ENCODE data around the gene CRIP1.
A peak's percentile ranks its signal among the peaks of the same experiment; 100 is the strongest.

CRIP1 gene

DNA sequence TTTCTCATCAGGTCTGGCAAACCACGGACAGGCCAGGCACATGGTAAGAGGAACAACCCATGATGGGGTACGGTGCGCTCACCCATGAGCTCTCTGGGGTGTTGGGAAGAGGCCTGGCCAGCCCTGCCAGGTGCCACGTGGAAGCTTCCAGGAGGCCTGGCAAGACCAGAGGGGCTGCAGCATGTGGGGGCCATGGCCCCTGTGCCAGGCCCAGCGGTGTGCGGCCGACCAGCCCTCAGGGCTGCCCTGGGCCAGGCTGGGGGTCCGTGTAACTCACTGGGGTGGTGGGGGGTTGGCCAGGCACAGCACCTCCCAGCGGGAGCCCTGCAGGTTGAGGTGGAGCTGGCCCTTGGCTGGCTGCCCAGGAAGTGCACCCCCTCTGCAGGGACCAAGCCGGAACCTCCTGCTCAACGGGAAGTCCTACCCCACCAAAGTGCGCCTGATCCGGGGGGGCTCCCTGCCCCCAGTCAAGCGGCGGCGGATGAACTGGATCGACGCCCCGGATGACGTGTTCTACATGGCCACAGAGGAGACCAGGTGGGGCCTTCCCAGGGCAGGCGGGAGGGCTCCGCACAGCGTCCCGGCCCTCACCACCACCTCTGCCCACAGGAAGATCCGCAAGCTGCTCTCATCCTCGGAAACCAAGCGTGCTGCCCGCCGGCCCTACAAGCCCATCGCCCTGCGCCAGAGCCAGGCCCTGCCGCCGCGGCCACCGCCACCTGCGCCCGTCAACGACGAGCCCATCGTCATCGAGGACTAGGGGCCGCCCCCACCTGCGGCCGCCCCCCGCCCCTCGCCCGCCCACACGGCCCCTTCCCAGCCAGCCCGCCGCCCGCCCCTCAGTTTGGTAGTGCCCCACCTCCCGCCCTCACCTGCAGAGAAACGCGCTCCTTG lies 17.0 kb upstream of the CRIP1 start:
- no peaks in the 10 kb centered on the region for H3K27me3 ChIP-seq (ENCODE audit: insufficient read depth, low read length)
- H3K4me3 ChIP-seq (ENCODE audit: low read length), result no peak overlapping the region
- H3K36me3 ChIP-seq (ENCODE audit: insufficient read depth, low read length), result peaks cover 31% of the 10 kb centered on the region
- no peak overlapping the region for H2AFZ ChIP-seq (ENCODE audit: low read depth, low read length)
- H3K4me1 ChIP-seq (ENCODE audit: insufficient read depth, low read length), result peaks cover 36% of the 10 kb centered on the region
- no peaks in the 10 kb centered on the region for H3K9me3 ChIP-seq (ENCODE audit: low read length)

DNA sequence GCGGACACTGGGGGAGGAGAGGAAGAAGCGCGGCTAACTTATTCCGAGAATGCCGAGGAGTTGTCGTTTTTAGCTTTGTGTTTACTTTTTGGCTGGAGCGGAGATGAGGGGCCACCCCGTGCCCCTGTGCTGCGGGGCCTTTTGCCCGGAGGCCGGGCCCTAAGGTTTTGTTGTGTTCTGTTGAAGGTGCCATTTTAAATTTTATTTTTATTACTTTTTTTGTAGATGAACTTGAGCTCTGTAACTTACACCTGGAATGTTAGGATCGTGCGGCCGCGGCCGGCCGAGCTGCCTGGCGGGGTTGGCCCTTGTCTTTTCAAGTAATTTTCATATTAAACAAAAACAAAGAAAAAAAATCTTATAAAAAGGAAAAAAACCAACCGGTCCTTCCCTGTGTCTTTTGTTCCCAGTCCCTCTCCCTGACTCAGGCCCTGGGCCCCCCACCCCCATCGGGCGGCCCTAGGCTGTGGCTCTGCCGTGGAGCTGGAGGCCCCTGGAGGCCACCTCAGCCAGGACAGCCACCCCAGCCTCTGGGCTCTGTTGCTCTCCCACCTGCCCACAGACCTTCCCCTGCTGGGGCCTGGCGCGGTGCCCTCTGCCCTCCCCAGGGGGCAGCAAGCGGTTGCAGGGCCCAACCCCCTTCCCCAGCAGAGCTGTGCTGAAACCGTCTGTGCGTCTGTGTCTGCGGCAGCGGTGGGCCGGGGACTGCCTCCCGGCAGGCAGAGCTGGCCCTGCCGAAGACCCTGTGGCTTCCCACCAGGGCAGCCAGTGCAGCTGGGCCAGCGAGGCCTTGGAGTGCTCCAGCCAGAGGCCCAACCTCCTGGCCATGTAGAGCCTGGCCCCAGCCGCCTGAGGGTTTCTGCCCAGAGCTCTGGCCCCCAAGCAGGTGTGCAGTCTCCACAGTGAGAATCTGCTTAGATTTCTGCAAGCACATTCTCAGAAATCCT lies 16.1 kb upstream of the CRIP1 start:
- no peaks in the 10 kb centered on the region for H3K27me3 ChIP-seq (ENCODE audit: insufficient read depth, low read length)
- H3K4me3 ChIP-seq (ENCODE audit: low read length), result no peak overlapping the region
- no peak overlapping the region for H2AFZ ChIP-seq (ENCODE audit: low read depth, low read length)
- no peaks in the 10 kb centered on the region for H3K9me3 ChIP-seq (ENCODE audit: low read length)
- H3K36me3 ChIP-seq (ENCODE audit: insufficient read depth, low read length), result peaks cover 21% of the 10 kb centered on the region
- H3K4me1 ChIP-seq (ENCODE audit: insufficient read depth, low read length), result peaks cover 39% of the 10 kb centered on the region

DNA sequence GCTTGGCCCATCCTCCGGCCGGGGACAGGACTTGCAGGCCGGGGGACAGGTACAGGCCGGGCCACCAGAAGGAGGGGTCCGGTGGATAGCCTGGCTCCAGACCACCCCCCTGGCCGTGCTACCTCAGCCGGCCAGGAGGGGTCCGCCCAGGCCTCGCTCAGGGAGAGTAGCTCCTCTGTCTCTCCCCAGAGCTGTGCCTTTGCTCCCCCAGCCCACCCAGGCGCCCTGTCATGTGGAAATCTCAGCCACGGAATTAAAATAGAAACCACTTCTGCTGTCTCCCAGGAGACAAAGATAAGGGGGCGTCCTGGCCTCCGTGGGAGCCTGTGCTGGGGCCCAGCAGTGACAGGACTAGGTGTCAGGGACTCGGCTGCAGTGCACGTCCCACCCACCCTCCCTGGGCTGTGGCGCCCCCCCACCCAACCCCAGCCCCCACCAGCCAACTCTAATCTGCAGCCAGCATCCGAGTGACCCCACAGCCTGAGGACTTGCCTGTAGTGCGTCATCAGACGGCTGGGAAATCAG lies 15.3 kb upstream of the CRIP1 start:
- no peaks in the 10 kb centered on the region for H3K27me3 ChIP-seq (ENCODE audit: insufficient read depth, low read length)
- H3K4me3 ChIP-seq (ENCODE audit: low read length), result no peak overlapping the region
- no peaks in the 10 kb centered on the region for H3K9me3 ChIP-seq (ENCODE audit: low read length)
- no peak overlapping the region for H2AFZ ChIP-seq (ENCODE audit: low read depth, low read length)
- H3K36me3 ChIP-seq (ENCODE audit: insufficient read depth, low read length), result peaks cover 17% of the 10 kb centered on the region
- H3K4me1 ChIP-seq (ENCODE audit: insufficient read depth, low read length), result peaks cover 47% of the 10 kb centered on the region

DNA sequence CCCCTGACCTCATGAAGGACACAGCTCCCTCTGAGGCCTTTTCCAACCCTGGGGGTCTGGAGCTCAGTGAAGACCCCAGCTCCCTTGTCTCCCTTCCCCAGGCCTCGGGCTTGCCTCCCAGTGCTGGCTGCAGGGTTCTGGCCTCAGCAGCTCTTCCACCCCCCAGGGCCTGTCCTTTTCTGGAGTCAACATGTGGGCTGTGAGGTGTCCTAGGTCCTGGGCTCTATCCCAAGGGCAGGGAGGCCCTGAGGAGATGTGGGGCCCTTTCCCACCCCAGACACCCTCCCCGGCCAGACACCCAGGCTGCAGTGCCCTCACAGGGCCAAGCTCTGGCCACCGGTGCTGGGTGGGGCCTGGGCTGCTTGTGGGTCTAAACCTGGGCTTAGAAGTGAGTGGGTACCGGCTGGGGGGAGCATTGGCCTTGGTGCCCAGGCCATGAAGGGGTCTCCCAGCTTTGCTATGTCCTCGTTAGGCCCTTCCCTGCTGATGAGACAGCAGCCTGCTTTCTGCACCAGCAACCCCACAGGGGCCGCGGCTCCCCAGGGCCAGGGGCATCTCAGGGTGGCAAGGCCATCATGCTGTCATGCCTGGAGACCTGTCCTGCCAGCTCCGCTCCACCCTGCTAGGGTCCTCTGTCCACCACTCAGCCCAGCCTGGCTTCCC lies 14.7 kb upstream of the CRIP1 start:
- Histone ChIP-seq H3K9me3 (ENCODE audit: low read length) (no peaks in the 10 kb centered on the region), H3K36me3 (ENCODE audit: insufficient read depth, low read length) (peaks cover 12% of the 10 kb centered on the region), H2AFZ (ENCODE audit: low read depth, low read length) (no peak overlapping the region), H3K4me1 (ENCODE audit: insufficient read depth, low read length) (peaks cover 53% of the 10 kb centered on the region), H3K4me3 (ENCODE audit: low read length) (no peak overlapping the region), H3K27me3 (ENCODE audit: insufficient read depth, low read length) (no peaks in the 10 kb centered on the region)

DNA sequence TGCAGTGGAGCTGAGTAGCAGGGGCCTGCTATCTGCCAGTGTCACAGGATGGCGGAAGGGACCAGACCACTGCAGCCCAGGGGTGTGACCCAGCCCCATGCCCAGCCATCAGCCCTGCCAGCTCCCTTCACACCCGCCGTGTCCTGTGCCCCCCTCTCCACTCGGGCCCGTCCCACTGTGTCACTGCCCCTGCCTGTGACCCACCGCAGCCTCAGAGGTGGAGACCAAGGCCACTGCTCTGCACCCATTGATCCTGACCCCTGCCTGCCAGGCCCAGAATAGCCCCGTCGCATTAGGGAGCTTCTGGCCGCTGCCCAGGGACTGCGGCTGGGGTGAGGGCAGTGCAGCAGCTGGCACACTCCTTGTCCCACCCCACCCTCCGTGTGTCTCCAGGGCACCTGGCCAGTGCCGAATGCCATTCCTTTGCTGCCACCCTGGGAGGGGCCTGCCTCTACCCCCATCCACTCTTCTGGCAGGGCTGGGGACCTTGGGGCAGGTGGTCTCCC lies 14.1 kb upstream of the CRIP1 start:
- Histone ChIP-seq H3K36me3 (ENCODE audit: insufficient read depth, low read length) (peaks cover 7% of the 10 kb centered on the region), H3K9me3 (ENCODE audit: low read length) (no peaks in the 10 kb centered on the region), H3K4me1 (ENCODE audit: insufficient read depth, low read length) (peaks cover 58% of the 10 kb centered on the region), H3K27me3 (ENCODE audit: insufficient read depth, low read length) (no peaks in the 10 kb centered on the region), H2AFZ (ENCODE audit: low read depth, low read length) (no peak overlapping the region), H3K4me3 (ENCODE audit: low read length) (no peak overlapping the region)

DNA sequence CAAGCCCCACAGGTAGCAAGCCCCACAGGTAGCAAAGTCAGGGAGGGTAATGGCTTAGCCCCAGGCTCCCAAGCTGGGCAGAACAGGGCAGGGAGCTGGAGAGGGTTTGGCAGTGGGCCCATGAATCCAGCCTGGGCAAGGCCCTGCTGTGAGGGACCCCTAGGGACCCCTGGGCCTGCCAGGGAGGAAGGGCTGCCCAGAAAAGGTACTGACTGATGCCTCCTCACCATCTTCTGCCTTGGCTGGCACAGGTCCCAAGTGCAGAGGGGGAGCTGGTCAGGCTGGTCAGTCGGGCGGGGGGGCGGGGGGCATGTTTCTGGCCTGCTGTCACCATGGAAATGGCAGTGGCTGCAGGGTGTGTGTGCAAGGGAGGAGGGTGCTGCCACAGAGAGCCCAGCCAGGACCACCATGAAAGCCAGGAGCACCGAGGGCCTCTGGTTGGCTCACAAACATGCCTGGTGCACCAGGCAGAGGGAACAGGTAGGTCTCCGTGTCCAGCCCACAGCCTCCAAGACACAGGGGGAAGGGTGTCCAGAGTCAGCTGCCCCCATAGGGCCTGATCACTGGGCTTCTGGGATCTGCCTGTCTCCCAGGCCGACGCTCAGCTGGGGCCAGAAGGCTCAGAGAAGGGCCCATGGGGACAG lies 13.5 kb upstream of the CRIP1 start:
- Histone ChIP-seq H3K9me3 (ENCODE audit: low read length) (no peaks in the 10 kb centered on the region), H3K4me1 (ENCODE audit: insufficient read depth, low read length) (peaks cover 58% of the 10 kb centered on the region), H3K4me3 (ENCODE audit: low read length) (peak overlapping the region; percentile 30), H3K27me3 (ENCODE audit: insufficient read depth, low read length) (no peaks in the 10 kb centered on the region), H2AFZ (ENCODE audit: low read depth, low read length) (no peak overlapping the region), H3K36me3 (ENCODE audit: insufficient read depth, low read length) (peaks cover 6% of the 10 kb centered on the region)

DNA sequence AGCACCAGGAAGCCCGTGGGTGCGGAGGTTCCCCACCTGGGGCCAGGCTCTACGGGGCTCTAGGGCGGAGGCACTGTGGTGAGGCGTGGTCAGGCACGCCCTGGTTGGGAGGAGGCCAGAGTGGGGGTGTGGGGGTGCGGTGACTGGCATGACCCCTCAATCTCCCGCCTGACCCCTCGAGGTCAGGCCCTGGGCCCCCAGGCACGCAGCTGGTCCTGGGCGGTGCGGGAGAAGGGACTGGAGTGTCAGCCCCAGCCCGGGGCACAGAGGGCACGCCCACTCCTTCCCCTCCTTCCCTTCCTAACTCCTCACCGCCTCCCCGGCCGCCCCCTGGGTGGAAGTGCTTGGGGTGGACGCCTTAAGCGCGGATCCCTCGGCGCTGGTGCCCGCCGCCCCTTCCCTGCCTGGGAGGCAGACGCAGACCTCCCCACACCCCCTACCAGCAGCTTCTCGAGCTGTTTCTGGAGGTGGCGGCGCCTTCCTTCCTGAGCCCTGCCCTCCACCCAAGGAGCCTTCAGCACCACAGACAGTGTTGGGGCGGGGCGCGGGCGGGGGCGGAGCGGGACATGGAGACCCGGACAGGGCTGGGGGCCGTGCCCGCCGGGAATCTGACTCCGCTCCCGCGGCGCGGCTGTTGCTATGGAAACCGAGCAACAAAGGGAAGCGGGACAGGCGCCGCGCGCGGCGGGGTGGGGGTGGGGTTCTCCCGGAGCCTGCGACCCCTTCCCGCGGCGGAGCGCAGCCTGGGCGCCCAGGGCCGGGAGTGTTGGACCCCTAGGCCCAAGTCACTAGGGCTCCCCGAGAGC lies 12.8 kb upstream of the CRIP1 start:
- Histone ChIP-seq H3K4me3 (ENCODE audit: low read length) (peak overlapping the region; percentile 63), H3K4me1 (ENCODE audit: insufficient read depth, low read length) (peaks cover 58% of the 10 kb centered on the region), H3K36me3 (ENCODE audit: insufficient read depth, low read length) (peaks cover 3% of the 10 kb centered on the region), H3K27me3 (ENCODE audit: insufficient read depth, low read length) (no peaks in the 10 kb centered on the region), H3K9me3 (ENCODE audit: low read length) (no peaks in the 10 kb centered on the region), H2AFZ (ENCODE audit: low read depth, low read length) (no peak overlapping the region)

DNA sequence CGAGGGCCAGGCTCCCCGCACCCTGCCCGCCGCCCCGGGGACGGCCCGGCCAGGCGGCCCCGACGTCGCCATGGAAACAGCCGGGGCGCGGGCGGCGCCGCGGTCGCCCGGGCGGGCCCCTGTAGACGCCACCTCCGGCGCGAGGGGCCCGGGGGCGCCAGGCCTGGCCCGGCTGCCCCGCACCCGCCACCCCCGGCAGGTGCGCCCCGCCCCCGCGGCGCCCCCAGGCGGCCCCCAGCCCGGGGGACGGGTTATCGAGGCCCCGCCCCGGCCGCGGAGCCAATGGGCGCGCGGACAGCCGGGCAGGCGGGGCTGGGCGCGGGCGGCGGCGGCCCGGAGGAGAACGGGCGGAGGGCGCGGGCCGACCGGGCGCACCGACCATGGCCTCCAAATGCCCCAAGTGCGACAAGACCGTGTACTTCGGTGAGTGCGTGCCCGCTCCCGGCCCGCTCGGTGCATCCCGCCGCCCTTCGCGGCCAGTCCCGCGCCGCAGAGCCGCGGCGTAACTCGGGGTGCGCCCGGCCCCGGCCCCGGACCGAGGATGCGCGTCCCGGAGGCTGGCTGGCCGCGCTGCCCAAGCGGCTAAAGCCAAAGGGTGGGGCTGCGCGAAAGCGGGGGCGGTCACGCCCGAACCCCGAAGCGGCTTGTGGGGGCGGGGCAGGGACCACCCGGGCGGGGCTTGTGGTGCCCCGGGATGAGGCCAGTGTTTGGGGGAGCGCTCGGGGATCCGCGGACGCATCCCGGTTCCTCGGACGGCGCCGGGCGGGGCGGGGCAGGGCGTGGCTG lies 12.0 kb upstream of the CRIP1 start, which contains the start of gene CRIP2:
TSS of gene CRIP2 (plus strand) at position 339 of the 786 bp plus-strand sequence. CDS start at position 381, 42 bp downstream.
- H3K4me3 ChIP-seq (ENCODE audit: low read length), result peak within 1 kb of the TSS; percentile 63
- peak within 1 kb of the TSS; percentile 72 for H2AFZ ChIP-seq (ENCODE audit: low read depth, low read length)
- H3K36me3 ChIP-seq (ENCODE audit: insufficient read depth, low read length), result peaks cover 7% of the 10 kb centered on the region
- H3K9me3 ChIP-seq (ENCODE audit: low read length), result no peaks in the 10 kb centered on the region
- peaks cover 58% of the 10 kb centered on the region for H3K4me1 ChIP-seq (ENCODE audit: insufficient read depth, low read length)
- H3K27me3 ChIP-seq (ENCODE audit: insufficient read depth, low read length), result no peaks in the 10 kb centered on the region

DNA sequence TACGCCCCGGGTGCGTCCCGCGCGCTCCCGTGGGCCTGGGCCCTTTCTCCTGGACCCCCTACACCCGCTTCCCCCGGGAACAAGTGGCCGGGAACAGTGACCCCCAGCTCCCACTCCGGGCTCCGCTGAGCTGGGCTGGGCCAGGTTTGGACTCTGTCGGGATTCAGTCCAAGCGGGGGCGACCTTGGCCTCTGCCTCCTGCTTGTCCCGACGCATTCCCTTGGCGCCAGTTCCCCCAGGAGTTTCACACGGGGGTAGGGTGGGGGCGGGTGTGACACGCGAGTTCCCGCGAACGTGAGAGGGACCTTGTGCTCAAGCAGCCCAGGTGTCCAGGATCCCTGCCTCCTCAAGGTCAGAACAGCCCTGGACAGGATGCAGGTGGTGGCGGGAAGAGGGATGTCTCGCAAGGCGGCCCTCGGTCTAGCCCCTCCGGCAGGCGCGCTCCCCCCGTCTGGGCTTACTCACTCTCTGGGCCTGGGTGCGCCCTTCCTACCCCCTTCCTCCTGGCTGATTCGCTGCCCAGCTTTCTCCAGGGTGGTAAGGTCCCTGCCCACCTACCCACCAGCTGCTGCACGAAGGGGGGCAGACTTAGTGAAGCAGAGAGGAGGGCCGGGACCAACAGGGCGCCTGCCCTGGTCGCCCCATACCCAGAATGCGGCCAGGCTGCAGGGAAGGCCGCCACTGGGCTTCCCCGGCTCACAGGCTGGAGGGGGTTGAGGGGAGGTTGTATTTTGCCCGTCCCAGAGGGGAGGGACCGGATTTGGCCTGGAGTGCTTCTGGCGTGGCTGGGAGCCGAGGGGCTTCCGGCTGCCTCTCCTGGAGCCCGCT lies 11.2 kb upstream of the CRIP1 start:
- Histone ChIP-seq H3K4me1 (ENCODE audit: insufficient read depth, low read length) (peaks cover 57% of the 10 kb centered on the region), H3K9me3 (ENCODE audit: low read length) (no peaks in the 10 kb centered on the region), H3K27me3 (ENCODE audit: insufficient read depth, low read length) (no peaks in the 10 kb centered on the region), H2AFZ (ENCODE audit: low read depth, low read length) (peak overlapping the region; percentile 72), H3K36me3 (ENCODE audit: insufficient read depth, low read length) (peaks cover 9% of the 10 kb centered on the region), H3K4me3 (ENCODE audit: low read length) (peak overlapping the region; percentile 63)

DNA sequence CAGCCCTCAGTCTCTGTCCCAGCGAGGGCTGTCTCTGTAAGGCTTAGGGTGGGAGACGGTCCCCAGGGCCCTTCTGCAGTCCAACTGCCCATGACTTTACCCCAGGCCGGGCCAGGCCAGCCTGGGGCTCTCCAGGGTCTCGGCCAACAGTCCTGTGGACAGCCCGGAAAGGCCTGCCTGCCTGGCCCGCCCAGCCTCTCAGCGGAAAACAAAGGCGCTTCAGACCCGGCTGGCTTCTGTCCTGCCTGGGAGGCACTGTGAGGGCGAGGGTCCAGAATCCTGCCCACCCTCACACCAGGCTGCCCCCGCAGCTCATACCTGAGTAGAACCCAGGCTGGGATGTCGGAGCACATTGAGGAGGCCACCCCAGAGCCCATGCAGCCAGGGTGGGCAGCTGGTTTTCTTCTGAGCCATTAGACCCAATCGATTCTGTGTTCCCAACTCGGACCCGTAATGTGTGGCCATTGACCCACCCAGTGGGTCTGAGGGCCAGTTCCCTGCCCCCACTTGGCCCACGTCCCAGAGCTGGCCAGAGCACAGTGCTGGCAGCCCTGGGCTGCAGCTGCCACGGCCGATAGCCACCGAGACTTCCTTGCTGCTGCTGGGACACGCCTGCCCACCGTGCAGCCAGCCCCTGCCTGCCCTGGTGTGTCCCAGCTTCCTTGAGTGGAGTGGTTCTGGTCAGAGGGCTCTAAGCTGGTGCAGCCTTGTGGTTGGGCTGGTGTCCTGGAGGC lies 10.4 kb upstream of the CRIP1 start:
- Histone ChIP-seq H2AFZ (ENCODE audit: low read depth, low read length) (no peak overlapping the region), H3K27me3 (ENCODE audit: insufficient read depth, low read length) (no peaks in the 10 kb centered on the region), H3K4me3 (ENCODE audit: low read length) (peak overlapping the region; percentile 63), H3K4me1 (ENCODE audit: insufficient read depth, low read length) (peaks cover 56% of the 10 kb centered on the region), H3K9me3 (ENCODE audit: low read length) (no peaks in the 10 kb centered on the region), H3K36me3 (ENCODE audit: insufficient read depth, low read length) (peaks cover 9% of the 10 kb centered on the region)
